Astrocyte (in vitro differentiated cells and primary cell): Measurements from ENCODE around the gene NUP37. TPM values are rescaled to one million over a fixed set of nuclear protein-coding genes. Genes with fewer than 3 reads are reported as not detected.

Experiments
- DNase-seq: peaks from one replicate; pipeline ENCODE4 v3.0.0-alpha.2; 2010; ENCODE audit warnings: low read depth
- FAIRE-seq: peaks from 2 replicates; lab custom pipeline; 2011; peaks lifted over from hg19 to GRCh38; lab: Jason Lieb, UNC
- H2AFZ ChIP-seq: 2 replicates; pipeline ENCODE4 v1.6.0; 2012; ENCODE audit warnings: low read depth, low read length, inconsistent platforms
- H3K27ac ChIP-seq: 2 replicates; pipeline ENCODE4 v1.5.1; 2011; ENCODE audit warnings: low read depth, low read length, inconsistent platforms
- H3K27me3 ChIP-seq: 2 replicates; pipeline ENCODE4 v1.6.0; 2011; ENCODE audit warnings: low read length, inconsistent platforms; ENCODE audit not compliant: insufficient read depth
- H3K36me3 ChIP-seq: 2 replicates; pipeline ENCODE4 v1.5.1; 2011; ENCODE audit warnings: low read length, inconsistent platforms; ENCODE audit not compliant: insufficient read depth
- H3K4me1 ChIP-seq: 2 replicates; pipeline ENCODE4 v1.5.1; 2011; ENCODE audit warnings: low read length, inconsistent platforms; ENCODE audit not compliant: insufficient read depth
- H3K4me2 ChIP-seq: 2 replicates; pipeline ENCODE4 v1.6.0; 2012; ENCODE audit warnings: low read length, inconsistent platforms
- H3K4me3 ChIP-seq: 2 replicates; pipeline ENCODE4 v1.5.1; 2011; ENCODE audit warnings: low read depth, mild to moderate bottlenecking, low read length, inconsistent platforms; ENCODE audit not compliant: insufficient read depth
- H3K79me2 ChIP-seq: 2 replicates; pipeline ENCODE4 v1.6.0; 2012; ENCODE audit warnings: mild to moderate bottlenecking, low read length, inconsistent platforms; ENCODE audit not compliant: insufficient read depth
- H3K9ac ChIP-seq: 2 replicates; pipeline ENCODE4 v1.6.0; 2012; ENCODE audit warnings: mild to moderate bottlenecking, low read length, inconsistent platforms
- H3K9me3 ChIP-seq: 2 replicates; pipeline ENCODE4 v1.5.1; 2012; ENCODE audit warnings: low read depth, mild to moderate bottlenecking, low read length, inconsistent platforms; ENCODE audit not compliant: insufficient read depth
- H4K20me1 ChIP-seq: 2 replicates; pipeline ENCODE4 v1.6.0; 2012; ENCODE audit warnings: low read length, inconsistent platforms; ENCODE audit not compliant: insufficient read depth
- H3K27ac Mint-ChIP-seq: one replicate; pipeline ENCODE4 v1.8.0; 2021; ENCODE audit warnings: mild to moderate bottlenecking, mixed read lengths; ENCODE audit not compliant: unreplicated experiment
- H3K27me3 Mint-ChIP-seq: one replicate; pipeline ENCODE4 v1.8.0; 2021; ENCODE audit warnings: low read depth, mixed read lengths; ENCODE audit not compliant: unreplicated experiment
- H3K36me3 Mint-ChIP-seq: one replicate; pipeline ENCODE4 v1.8.0; 2021; ENCODE audit warnings: low read depth, mixed read lengths; ENCODE audit not compliant: unreplicated experiment
- H3K4me1 Mint-ChIP-seq: one replicate; pipeline ENCODE4 v1.8.0; 2021; ENCODE audit warnings: low read depth, mixed read lengths; ENCODE audit not compliant: unreplicated experiment
- H3K4me3 Mint-ChIP-seq: one replicate; pipeline ENCODE4 v1.8.0; 2021; ENCODE audit warnings: mild to moderate bottlenecking, moderate library complexity, mixed read lengths; ENCODE audit not compliant: unreplicated experiment
- H3K9me3 Mint-ChIP-seq: one replicate; pipeline ENCODE4 v1.8.0; 2021; ENCODE audit warnings: mild to moderate bottlenecking, mixed read lengths; ENCODE audit not compliant: unreplicated experiment
- CTCF ChIP-seq: IDR thresholded peaks from 2 replicates; pipeline ENCODE4 v1.5.1; 2011; ENCODE audit warnings: low read depth, mild to moderate bottlenecking, inconsistent platforms, low read length, moderate library complexity; ENCODE audit not compliant: insufficient read depth
- EZH2 ChIP-seq: IDR thresholded peaks from 2 replicates; pipeline ENCODE4 v1.6.1; 2012; ENCODE audit warnings: mild to moderate bottlenecking, low read length, inconsistent platforms; ENCODE audit not compliant: insufficient read depth
- total RNA-seq: library from RNA; stranded (reverse); gene quantifications from 2 replicates; pipeline ENCODE4 v1.2.1, GENCODE V29; 2021

The NUP37 gene
- total RNA-seq, 1 donor from 2014 or later: 23.1 TPM

DNA sequence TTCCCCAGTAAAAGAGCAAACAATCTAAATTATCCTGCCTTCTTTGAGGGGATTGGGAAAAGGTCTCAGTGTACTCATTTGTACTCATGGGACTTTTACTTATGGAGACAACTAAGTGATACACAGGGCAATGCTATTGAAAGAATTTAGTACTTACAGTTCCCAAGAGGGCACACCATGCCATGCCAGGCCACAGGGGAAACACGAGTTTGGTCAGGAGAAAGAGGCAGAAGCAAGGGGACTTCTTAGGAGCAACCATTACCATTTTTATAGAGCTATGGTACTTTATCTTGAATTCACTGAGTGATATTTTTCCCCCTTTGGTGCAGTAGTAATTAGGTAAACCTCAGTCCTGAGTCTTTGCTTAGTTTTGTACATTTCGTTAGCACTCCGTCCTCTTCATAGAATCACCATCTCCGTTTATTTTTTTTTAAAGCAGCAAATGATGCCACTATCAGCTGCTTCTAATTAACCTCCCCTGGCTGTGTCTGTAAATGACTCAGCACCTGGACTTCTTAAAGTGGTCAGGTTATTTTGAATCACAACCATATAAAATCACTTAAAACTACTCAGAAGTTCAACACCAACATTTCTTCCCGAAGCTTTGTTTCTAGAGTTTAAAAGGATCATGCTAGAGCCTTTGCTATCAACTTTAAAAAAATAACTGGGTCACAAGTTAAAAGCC is 52.2 kb downstream of the NUP37 start:
- no peaks in the 10 kb centered on the region for H3K36me3 Mint-ChIP-seq
- H3K27ac ChIP-seq: no peak overlapping the region
- DNase-seq: peak; percentile 58
- H2AFZ ChIP-seq: no peak overlapping the region
- H3K9me3 ChIP-seq: no peaks in the 10 kb centered on the region
- H3K4me3 ChIP-seq: no peak overlapping the region
- TF ChIP-seq CTCF (no peak), EZH2 (no peak)
- FAIRE-seq: no peak
- no peaks in the 10 kb centered on the region for H3K9me3 Mint-ChIP-seq
- H3K27me3 Mint-ChIP-seq: no peaks in the 10 kb centered on the region
- H3K4me1 Mint-ChIP-seq: no peaks in the 10 kb centered on the region
- H4K20me1 ChIP-seq: no peaks in the 10 kb centered on the region
- H3K36me3 ChIP-seq: no peaks in the 10 kb centered on the region
- H3K4me2 ChIP-seq: peak overlapping the region; percentile 24
- no peak overlapping the region for H3K9ac ChIP-seq
- no peaks in the 10 kb centered on the region for H3K27me3 ChIP-seq
- no peak overlapping the region for H3K4me3 Mint-ChIP-seq
- no peak overlapping the region for H3K27ac Mint-ChIP-seq
- peaks cover 7% of the 10 kb centered on the region for H3K4me1 ChIP-seq
- no peaks in the 10 kb centered on the region for H3K79me2 ChIP-seq

DNA sequence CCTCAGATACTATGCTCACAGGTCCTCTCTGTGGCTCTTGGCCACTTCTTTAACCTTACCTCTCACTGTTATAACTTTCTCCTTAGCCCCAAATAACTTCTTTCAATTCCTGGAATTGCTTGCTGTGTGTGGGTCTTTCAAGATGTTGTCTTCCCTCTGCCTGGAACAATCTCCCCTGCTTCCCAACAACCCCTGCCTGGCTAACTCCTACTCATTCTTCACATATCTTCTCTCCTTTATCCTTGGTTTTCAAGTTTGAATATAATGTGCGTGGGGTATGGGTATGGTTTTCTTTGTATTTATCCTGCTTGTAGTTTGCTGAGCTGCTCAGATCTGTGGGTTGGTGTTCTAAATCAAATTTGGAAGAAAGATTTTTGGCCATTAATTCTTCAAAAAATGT is 55.4 kb downstream of the NUP37 start:
- Histone ChIP-seq H3K27me3 (no peaks in the 10 kb centered on the region), H3K4me2 (no peak overlapping the region), H4K20me1 (no peaks in the 10 kb centered on the region), H3K9ac (no peak overlapping the region), H3K79me2 (peaks cover 4% of the 10 kb centered on the region), H2AFZ (no peak overlapping the region), H3K27ac (no peak overlapping the region), H3K4me1 (peaks cover 7% of the 10 kb centered on the region), H3K36me3 (no peaks in the 10 kb centered on the region), H3K9me3 (no peaks in the 10 kb centered on the region), H3K4me3 (no peak overlapping the region)
- Mint-ChIP-seq H3K4me1 (no peaks in the 10 kb centered on the region), H3K27ac (no peak overlapping the region), H3K27me3 (no peaks in the 10 kb centered on the region), H3K36me3 (no peaks in the 10 kb centered on the region), H3K4me3 (no peak overlapping the region), H3K9me3 (no peaks in the 10 kb centered on the region)
- no peak for DNase-seq
- TF ChIP-seq CTCF: no peak
- no peak for TF ChIP-seq EZH2
- FAIRE-seq: no peak

- H3K9me3 ChIP-seq: no peaks in the 10 kb centered on the region
- peaks cover 6% of the 10 kb centered on the region for H3K4me1 ChIP-seq
- H3K4me1 Mint-ChIP-seq: no peaks in the 10 kb centered on the region
- H3K79me2 ChIP-seq: peaks cover 4% of the 10 kb centered on the region
- no peak overlapping the region for H3K27ac ChIP-seq
- TF ChIP-seq CTCF (no peak), EZH2 (no peak)
- H3K4me2 ChIP-seq: no peak overlapping the region
- H3K9ac ChIP-seq: no peak overlapping the region
- no peaks in the 10 kb centered on the region for H3K27me3 ChIP-seq
- H3K9me3 Mint-ChIP-seq: no peaks in the 10 kb centered on the region
- no peak overlapping the region for H3K4me3 ChIP-seq
- no peaks in the 10 kb centered on the region for H4K20me1 ChIP-seq
- FAIRE-seq (no peak), DNase-seq (no peak)
- H3K27me3 Mint-ChIP-seq: no peaks in the 10 kb centered on the region
- no peak overlapping the region for H3K4me3 Mint-ChIP-seq
- no peaks in the 10 kb centered on the region for H3K36me3 ChIP-seq
- H2AFZ ChIP-seq: no peak overlapping the region
- no peaks in the 10 kb centered on the region for H3K36me3 Mint-ChIP-seq
- no peak overlapping the region for H3K27ac Mint-ChIP-seq
These were observed 56.8 kb downstream of the NUP37 start for GRCh38 chr12:102063069-102063468.
